Activated CD4-positive, CD25-positive, alpha-beta regulatory T cell treated with anti-CD3 and anti-CD28 coated beads, Interleukin-2, amount 50 U/mL, for 72 hours (primary cell): ENCODE results near the gene SNTB2.
"Not testable (repeated sequence)": the region's sequence is repeated elsewhere in the genome, so short reads cannot be mapped to it uniquely, and the experiment has no call there.

Source experiments
- DNase-seq: peaks from one replicate; pipeline ENCODE4 v3.0.0; 2021

Gene SNTB2

GRCh38 chr16:69294051-69294450 is 107.1 kb downstream of the SNTB2 start:
- no peak for DNase-seq

GRCh38 chr16:69296771-69297170 is 109.8 kb downstream of the SNTB2 start:
- DNase-seq = not testable (repeated sequence)

- no peak for DNase-seq
Measured at GRCh38 chr16:69298261-69298660, 111.3 kb downstream of the SNTB2 start.

- no peak for DNase-seq
Measured at GRCh38 chr16:69301187-69301586, 114.2 kb downstream of the SNTB2 start.

GRCh38 chr16:69301861-69302260 is 114.9 kb downstream of the SNTB2 start:
- DNase-seq = no peak

GRCh38 chr16:69302301-69302700 is 115.3 kb downstream of the SNTB2 start:
- no peak for DNase-seq

GRCh38 chr16:69306031-69306430 is 119.1 kb downstream of the SNTB2 start:
- DNase-seq = no peak

GRCh38 chr16:69307091-69307490 is 120.1 kb downstream of the SNTB2 start:
- no peak for DNase-seq

- no peak for DNase-seq
Measured at GRCh38 chr16:69307856-69308255, 120.9 kb downstream of the SNTB2 start.

- DNase-seq = no peak
Measured at GRCh38 chr16:69309316-69309715, 122.4 kb downstream of the SNTB2 start.

GRCh38 chr16:69310653-69311532 is 123.9 kb downstream of the SNTB2 start, which contains the start of gene VPS4A:
VPS4A (plus strand) TSS chr16:69311350; CDS start chr16:69311512, 162 bp downstream.
- DNase-seq = peak; percentile 100

- DNase-seq = no peak
Measured at GRCh38 chr16:69311533-69312387, 124.8 kb downstream of the SNTB2 start.

GRCh38 chr16:69313469-69313868 is 126.5 kb downstream of the SNTB2 start:
- DNase-seq = no peak

- no peak for DNase-seq
Measured at GRCh38 chr16:69314534-69314933, 127.6 kb downstream of the SNTB2 start.

- DNase-seq = peak; percentile 9
Measured at GRCh38 chr16:69315486-69316311, 128.7 kb downstream of the SNTB2 start.

GRCh38 chr16:69316595-69317034 is 129.7 kb downstream of the SNTB2 start:
- DNase-seq = no peak

GRCh38 chr16:69318177-69318910 is 131.4 kb downstream of the SNTB2 start:
- no peak for DNase-seq

GRCh38 chr16:69318911-69319289 is 131.9 kb downstream of the SNTB2 start:
- peak; percentile 15 for DNase-seq

- DNase-seq = peak; percentile 9
Measured at GRCh38 chr16:69319381-69319780, 132.4 kb downstream of the SNTB2 start.

- DNase-seq = no peak
Measured at GRCh38 chr16:69319826-69320739, 133.1 kb downstream of the SNTB2 start.

- no peak for DNase-seq
Measured at GRCh38 chr16:69320740-69321073, 133.7 kb downstream of the SNTB2 start.
